Measurements from ENCODE around the gene RNF126. TPM values are rescaled to one million over a fixed set of nuclear protein-coding genes. Genes with fewer than 3 reads are reported as not detected.
A peak's percentile ranks its signal among the peaks of the same experiment; 100 is the strongest.
"Not testable (repeated sequence)": the region's sequence is repeated elsewhere in the genome, so short reads cannot be mapped to it uniquely, and the experiment has no call there.

Gene RNF126
- total RNA-seq, 2 donors from 2014 or later = 77.7 to 138 TPM

- not testable (repeated sequence) for H3K27ac Mint-ChIP-seq, H3K4me3 Mint-ChIP-seq
These were observed 57.7 kb downstream of the RNF126 start for GRCh38 chr19:605061-605971.

GRCh38 chr19:604355-604754 is 58.7 kb downstream of the RNF126 start:
- Mint-ChIP-seq H3K27ac (no peak overlapping the region), H3K4me1 (ENCODE audit: low read depth in 2 of 2) (peaks cover 0 to 4% of the 10 kb centered on the region in 2 donors)

More at GRCh38 chr19:605061-605971, 57.7 kb downstream of the RNF126 start:
- H3K9me3 Mint-ChIP-seq; H3K4me1 Mint-ChIP-seq (ENCODE audit: low read depth in 2 of 2); DNase-seq (ENCODE audit: low spot score); ATAC-seq; H3K36me3 Mint-ChIP-seq; H3K27me3 Mint-ChIP-seq: not testable (repeated sequence)

GRCh38 chr19:603779-604178 is 59.2 kb downstream of the RNF126 start:
- ATAC-seq = peak; percentile 56 to 76
- H3K36me3 Mint-ChIP-seq; DNase-seq (ENCODE audit: low spot score): not testable (repeated sequence)

More at GRCh38 chr19:604355-604754, 58.7 kb downstream of the RNF126 start:
- no peak overlapping the region for H3K4me3 Mint-ChIP-seq
- no peaks in the 10 kb centered on the region for H3K27me3 Mint-ChIP-seq
- ATAC-seq (peak; percentile 69 to 79), DNase-seq (ENCODE audit: low spot score) (no peak)
- no peaks in the 10 kb centered on the region for H3K36me3 Mint-ChIP-seq
- H3K9me3 Mint-ChIP-seq = no peaks in the 10 kb centered on the region

GRCh38 chr19:603302-603639 is 59.7 kb downstream of the RNF126 start:
- not testable (repeated sequence) for ATAC-seq; DNase-seq (ENCODE audit: low spot score)

More at GRCh38 chr19:603779-604178, 59.2 kb downstream of the RNF126 start:
- not testable (repeated sequence) for H3K4me3 Mint-ChIP-seq; H3K27ac Mint-ChIP-seq; H3K27me3 Mint-ChIP-seq; H3K4me1 Mint-ChIP-seq (ENCODE audit: low read depth in 2 of 2); H3K9me3 Mint-ChIP-seq

GRCh38 chr19:602391-603301 is 60.4 kb downstream of the RNF126 start:
- no peaks in the 10 kb centered on the region for H3K9me3 Mint-ChIP-seq
- no peaks in the 10 kb centered on the region for H3K36me3 Mint-ChIP-seq
- no peak for DNase-seq (ENCODE audit: low spot score)
- no peak for ATAC-seq
- H3K27ac Mint-ChIP-seq = no peak overlapping the region
- no peak overlapping the region for H3K4me3 Mint-ChIP-seq
- no peaks in the 10 kb centered on the region for H3K27me3 Mint-ChIP-seq
- peaks cover 0 to 4% of the 10 kb centered on the region in 2 donors for H3K4me1 Mint-ChIP-seq (ENCODE audit: low read depth in 2 of 2)

More at GRCh38 chr19:603302-603639, 59.7 kb downstream of the RNF126 start:
- not testable (repeated sequence) for H3K9me3 Mint-ChIP-seq; H3K36me3 Mint-ChIP-seq; H3K27ac Mint-ChIP-seq; H3K4me3 Mint-ChIP-seq; H3K4me1 Mint-ChIP-seq (ENCODE audit: low read depth in 2 of 2); H3K27me3 Mint-ChIP-seq

GRCh38 chr19:601790-602189 is 61.2 kb downstream of the RNF126 start:
- peaks cover 0 to 4% of the 10 kb centered on the region in 2 donors for H3K4me1 Mint-ChIP-seq (ENCODE audit: low read depth in 2 of 2)
- no peak for ATAC-seq

GRCh38 chr19:601310-601709 is 61.7 kb downstream of the RNF126 start:
- H3K36me3 Mint-ChIP-seq = no peaks in the 10 kb centered on the region
- ATAC-seq = no peak
- H3K27me3 Mint-ChIP-seq = no peaks in the 10 kb centered on the region
- H3K27ac Mint-ChIP-seq = no peak overlapping the region
- DNase-seq (ENCODE audit: low spot score) = no peak
- H3K4me1 Mint-ChIP-seq (ENCODE audit: low read depth in 2 of 2) = peaks cover 0 to 4% of the 10 kb centered on the region in 2 donors
- H3K9me3 Mint-ChIP-seq = no peaks in the 10 kb centered on the region
- H3K4me3 Mint-ChIP-seq = no peak overlapping the region

More at GRCh38 chr19:601790-602189, 61.2 kb downstream of the RNF126 start:
- H3K27me3 Mint-ChIP-seq = no peaks in the 10 kb centered on the region
- no peaks in the 10 kb centered on the region for H3K9me3 Mint-ChIP-seq
- H3K4me3 Mint-ChIP-seq = no peak overlapping the region
- H3K36me3 Mint-ChIP-seq = no peaks in the 10 kb centered on the region
- no peak overlapping the region for H3K27ac Mint-ChIP-seq
- DNase-seq (ENCODE audit: low spot score) = no peak

Other genes starting within 250 kb of the RNF126 start
- gene SHC2, start 202.2 kb downstream of the RNF126 start, total RNA-seq = under 1 TPM in 1 of 2 donors, not detected in 1; 0.67 TPM
- under 1 TPM in 1 of 2 donors, not detected in 1; 0.33 TPM for gene MADCAM1, start 166.7 kb downstream of the RNF126 start, total RNA-seq
- 10 to 100 TPM; 16.3 to 17.7 TPM for gene TPGS1, start 155.7 kb downstream of the RNF126 start, total RNA-seq
- 10 to 100 TPM; 46.5 to 73.2 TPM for gene CDC34, start 131.5 kb downstream of the RNF126 start, total RNA-seq
- 10 to 100 TPM; 34.5 to 49.7 TPM for gene GZMM, start 119.2 kb downstream of the RNF126 start, total RNA-seq
- gene BSG, start 90.6 kb downstream of the RNF126 start, total RNA-seq = 100 to 1,000 TPM; 236 to 274 TPM
- under 1 TPM; 0.29 to 0.64 TPM for gene HCN2, start 73.3 kb downstream of the RNF126 start, total RNA-seq
- 100 to 1,000 TPM in 1 of 2 donors, 10 to 100 TPM in 1; 55.0 to 104 TPM for gene POLRMT, start 29.7 kb downstream of the RNF126 start, total RNA-seq
- not detected for gene FGF22, start 23.3 kb downstream of the RNF126 start, total RNA-seq
- 1 to 10 TPM; 1.7 to 3.6 TPM for gene FSTL3, start 13.2 kb upstream of the RNF126 start, total RNA-seq
- gene PRSS57, start 32.2 kb upstream of the RNF126 start, total RNA-seq = 1 to 10 TPM in 1 of 2 donors, not detected in 1; 1.4 TPM
- gene PALM, start 45.7 kb upstream of the RNF126 start, total RNA-seq = not detected
- gene MISP, start 87.9 kb upstream of the RNF126 start, total RNA-seq = not detected
- gene PTBP1, start 134.2 kb upstream of the RNF126 start, total RNA-seq = 100 to 1,000 TPM; 604 to 619 TPM
- not detected for gene PLPPR3, start 158.7 kb upstream of the RNF126 start, total RNA-seq
- gene AZU1, start 164.6 kb upstream of the RNF126 start, total RNA-seq = under 1 TPM; 0.25 to 0.36 TPM
- not detected for gene PRTN3, start 177.8 kb upstream of the RNF126 start, total RNA-seq
- not detected for gene ELANE, start 189.1 kb upstream of the RNF126 start, total RNA-seq
- gene CFD, start 196.4 kb upstream of the RNF126 start, total RNA-seq = under 1 TPM in 1 of 2 donors, not detected in 1; 0.53 TPM
- 10 to 100 TPM; 46.4 to 79.6 TPM for gene MED16, start 230.0 kb upstream of the RNF126 start, total RNA-seq
- not detected for gene RNU6-9, start 230.3 kb upstream of the RNF126 start, total RNA-seq